Breast epithelium (tissue), 4 donors: ENCODE measurements around the gene ZNF423. TPM values are rescaled to one million over a fixed set of nuclear protein-coding genes. Genes with fewer than 3 reads are reported as not detected.

Experiments
- DNase-seq, 2 donors: peaks; one replicate each; pipeline ENCODE4 v3.0.0-alpha.2; 2019; ENCODE audit warnings: low spot score in 2 of 2
- H3K27ac ChIP-seq, 2 donors: fragments of 200-600 bp; sonication (generic) in 1 of 2; one replicate each; pipeline ENCODE4 v1.5.1; 2016 to 2019; ENCODE audit warnings: mild to moderate bottlenecking in 1 of 2
- H3K27me3 ChIP-seq, 2 donors: fragments of 200-600 bp; sonication (generic) in 1 of 2; one replicate each; pipeline versions ENCODE4 v1.5.1 to v1.6.0; 2017 to 2019; ENCODE audit warnings: control low read depth in 1 of 2, mild to moderate bottlenecking in 1 of 2
- H3K36me3 ChIP-seq: fragments of 200-600 bp; one replicate; pipeline ENCODE4 v1.5.1; 2019
- H3K4me1 ChIP-seq, 2 donors: fragments of 200-600 bp; sonication (generic); one replicate each; pipeline ENCODE4 v1.5.1; 2016 to 2019; ENCODE audit warnings: control low read depth in 1 of 2
- H3K4me3 ChIP-seq, 3 donors: fragments of 200-600 bp; sonication (generic); 1 replicate in 2 of 3; 2 replicates in 1 of 3; pipeline ENCODE4 v1.5.1; 2016 to 2019; ENCODE audit warnings: mild to moderate bottlenecking in 3 of 3, moderate library complexity in 2 of 3
- H3K9me3 ChIP-seq, 2 donors: fragments of 200-600 bp; sonication (generic) in 1 of 2; one replicate each; pipeline ENCODE4 v1.5.1; 2016 to 2019; ENCODE audit warnings: control low read depth in 1 of 2
- POLR2A ChIP-seq: fragments of 450-650 bp; IDR thresholded peaks from one replicate; pipeline ENCODE4 v1.6.1; 2016; ENCODE audit warnings: antibody characterized with exemption, mild to moderate bottlenecking, moderate library complexity
- POLR2AphosphoS5 ChIP-seq, 3 donors: sonication (generic); formaldehyde crosslinking; IDR thresholded peaks; one replicate each; pipeline ENCODE4 v1.6.1; 2017; ENCODE audit warnings: antibody characterized with exemption in 3 of 3
- intact Hi-C: fragments of 100-400 bp; cut with DNase I; formaldehyde crosslinking; loops from one replicate; pipeline ENCODE4 v1.15.1; 2023; ENCODE audit warnings: low total_unique reads
- total RNA-seq, 3 donors: library from RNA; depleted of rRNA; stranded (reverse); fragments of >200 nt; gene quantifications; one replicate each; pipeline ENCODE4 v1.1.0, GENCODE V29; 2016
- TF ChIP-seq, protein P1 (sequence below), 3 donors: fragments of 450-650 bp; IDR thresholded peaks; one replicate each; pipeline ENCODE4 v1.5.1; 2016 to 2017; ENCODE audit warnings: antibody characterized with exemption in 3 of 3, mild to moderate bottlenecking in 3 of 3, moderate library complexity in 3 of 3

Gene ZNF423
- total RNA-seq, 3 donors from 2014 or later = 4.7 to 8.0 (median 5.9) TPM

DNA sequence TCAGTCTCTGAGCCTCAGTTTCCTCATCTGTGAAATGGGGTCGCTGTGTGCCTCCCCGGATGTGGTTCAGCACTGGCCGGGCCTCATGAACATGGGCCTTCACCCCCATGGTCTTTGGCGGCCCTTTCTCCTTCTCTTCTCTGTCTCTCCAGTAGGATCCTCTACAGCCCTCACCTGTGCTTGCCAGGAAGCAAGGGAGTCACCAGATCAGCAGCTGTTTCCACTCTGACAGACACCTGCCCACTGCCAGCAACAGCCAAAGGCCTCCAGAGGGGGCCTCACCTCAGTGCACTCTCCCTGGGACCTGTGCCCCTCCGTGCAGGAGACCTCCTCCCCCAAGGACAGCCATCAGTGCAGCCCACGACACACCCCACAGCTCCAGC, 392.9 kb downstream of the ZNF423 start:
- Histone ChIP-seq H3K4me1 (no peaks in the 10 kb centered on the region), H3K36me3 (no peaks in the 10 kb centered on the region), H3K27ac (no peak overlapping the region), H3K9me3 (no peaks in the 10 kb centered on the region), H3K27me3 (peaks cover 0 to 12% of the 10 kb centered on the region in 2 donors), H3K4me3 (no peak overlapping the region)
- intact Hi-C loops = no loop called here
- TF ChIP-seq, protein P1, sequence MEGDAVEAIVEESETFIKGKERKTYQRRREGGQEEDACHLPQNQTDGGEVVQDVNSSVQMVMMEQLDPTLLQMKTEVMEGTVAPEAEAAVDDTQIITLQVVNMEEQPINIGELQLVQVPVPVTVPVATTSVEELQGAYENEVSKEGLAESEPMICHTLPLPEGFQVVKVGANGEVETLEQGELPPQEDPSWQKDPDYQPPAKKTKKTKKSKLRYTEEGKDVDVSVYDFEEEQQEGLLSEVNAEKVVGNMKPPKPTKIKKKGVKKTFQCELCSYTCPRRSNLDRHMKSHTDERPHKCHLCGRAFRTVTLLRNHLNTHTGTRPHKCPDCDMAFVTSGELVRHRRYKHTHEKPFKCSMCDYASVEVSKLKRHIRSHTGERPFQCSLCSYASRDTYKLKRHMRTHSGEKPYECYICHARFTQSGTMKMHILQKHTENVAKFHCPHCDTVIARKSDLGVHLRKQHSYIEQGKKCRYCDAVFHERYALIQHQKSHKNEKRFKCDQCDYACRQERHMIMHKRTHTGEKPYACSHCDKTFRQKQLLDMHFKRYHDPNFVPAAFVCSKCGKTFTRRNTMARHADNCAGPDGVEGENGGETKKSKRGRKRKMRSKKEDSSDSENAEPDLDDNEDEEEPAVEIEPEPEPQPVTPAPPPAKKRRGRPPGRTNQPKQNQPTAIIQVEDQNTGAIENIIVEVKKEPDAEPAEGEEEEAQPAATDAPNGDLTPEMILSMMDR (IDR thresholded peaks at IDR 0.05) = no peak
- TF ChIP-seq POLR2AphosphoS5 (IDR thresholded peaks at IDR 0.05) = no peak
- TF ChIP-seq POLR2A = no peak
- no peak for DNase-seq

DNA sequence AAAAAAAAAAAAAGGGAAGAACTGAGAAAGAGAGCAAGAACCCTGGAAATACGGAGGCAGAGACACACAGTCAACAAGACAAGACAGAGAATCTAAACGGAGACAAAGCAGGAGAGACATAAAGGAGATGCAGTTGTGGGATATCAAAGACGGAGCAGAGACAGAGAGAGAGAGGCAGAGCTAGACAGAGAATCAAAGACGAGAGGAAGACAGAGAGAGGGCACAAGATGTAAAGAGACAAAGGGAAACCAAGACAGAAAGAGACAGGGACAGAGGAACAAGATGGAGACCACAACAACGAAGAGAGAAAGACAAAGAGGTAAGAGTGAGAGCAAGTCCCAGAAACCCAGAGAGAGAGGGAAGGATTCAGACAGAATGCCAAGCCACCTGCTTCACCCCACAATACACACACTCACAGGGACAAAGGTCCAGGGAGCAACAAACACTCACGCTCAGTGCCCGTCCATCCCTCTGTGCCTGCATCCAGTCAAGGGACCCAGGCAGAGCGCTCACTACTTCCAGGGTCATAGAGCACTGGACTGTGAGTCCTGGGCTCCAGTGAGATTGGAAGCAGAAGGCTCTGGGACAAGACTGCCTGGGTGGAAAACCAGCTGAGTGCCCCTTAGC, 393.4 kb downstream of the ZNF423 start:
- TF ChIP-seq POLR2A (no peak), POLR2AphosphoS5 (IDR thresholded peaks at IDR 0.05) (no peak)
- TF ChIP-seq, protein P1 (IDR thresholded peaks at IDR 0.05) = no peak
- Histone ChIP-seq H3K27ac (no peak overlapping the region), H3K9me3 (no peaks in the 10 kb centered on the region), H3K27me3 (peaks cover 0 to 12% of the 10 kb centered on the region in 2 donors), H3K4me3 (no peak overlapping the region), H3K4me1 (no peaks in the 10 kb centered on the region), H3K36me3 (no peaks in the 10 kb centered on the region)
- intact Hi-C loops = no loop called here
- no peak for DNase-seq

DNA sequence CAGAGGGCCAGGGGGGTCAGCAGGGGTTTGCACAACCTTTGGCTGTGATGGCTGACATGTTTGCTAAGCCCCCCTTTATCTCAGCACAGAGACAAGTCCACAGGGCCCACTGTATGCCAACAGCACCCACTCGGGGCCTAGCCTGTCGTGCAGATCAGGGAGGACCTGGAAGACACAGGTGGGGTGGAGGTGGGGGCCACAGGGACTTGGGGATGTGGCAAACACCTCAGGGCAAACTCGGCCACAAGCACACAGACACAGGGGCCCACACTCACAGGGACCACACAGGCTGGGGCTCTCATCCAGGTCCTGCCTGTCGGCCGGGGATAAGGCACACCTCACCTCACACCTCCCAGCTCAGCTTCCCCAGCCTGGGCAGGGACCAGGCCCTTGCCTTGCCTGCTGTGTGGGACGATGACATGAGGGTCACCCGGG, 394.4 kb downstream of the ZNF423 start:
- Histone ChIP-seq H3K36me3 (no peaks in the 10 kb centered on the region), H3K27me3 (peaks cover 0 to 12% of the 10 kb centered on the region in 2 donors), H3K27ac (no peak overlapping the region), H3K4me1 (no peaks in the 10 kb centered on the region), H3K4me3 (no peak overlapping the region), H3K9me3 (no peaks in the 10 kb centered on the region)
- TF ChIP-seq POLR2AphosphoS5 (IDR thresholded peaks at IDR 0.05) (no peak), POLR2A (no peak)
- TF ChIP-seq, protein P1 (IDR thresholded peaks at IDR 0.05) = no peak
- intact Hi-C loops = no loop called here
- no peak for DNase-seq

DNA sequence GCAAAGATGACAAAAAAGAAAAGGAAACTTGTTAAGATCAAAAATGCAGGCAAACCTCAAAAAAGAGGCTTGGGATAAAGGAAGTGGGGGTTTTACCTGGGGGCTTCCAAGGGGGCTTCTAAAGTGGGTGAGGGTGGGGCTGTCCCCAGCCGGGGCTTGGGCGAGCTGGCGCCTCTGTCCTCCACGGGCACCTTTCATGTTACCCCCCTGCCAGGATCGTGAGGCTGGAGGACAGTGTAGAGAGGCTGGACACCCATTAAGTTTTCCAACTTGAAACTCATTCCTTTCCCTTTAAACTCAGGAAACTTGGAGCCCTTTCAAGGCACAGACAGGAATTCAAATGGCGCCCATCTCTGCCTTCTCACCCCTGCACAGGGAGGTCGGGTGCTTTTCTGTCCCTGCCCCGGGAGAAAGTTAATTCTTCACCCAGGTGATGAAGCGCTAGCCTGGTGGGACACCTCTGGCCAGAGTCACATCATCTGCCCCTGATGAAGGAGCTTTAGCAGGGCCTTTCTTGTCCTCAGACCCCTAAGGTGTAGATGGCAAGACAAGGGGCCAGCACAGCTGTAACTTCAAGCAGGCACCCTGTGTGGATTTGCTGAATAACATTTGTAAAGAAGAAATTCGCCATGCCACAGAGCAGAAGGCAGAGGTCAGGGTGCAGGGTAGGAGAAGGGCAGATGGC, 395.0 kb downstream of the ZNF423 start:
- no peak for DNase-seq
- TF ChIP-seq POLR2A (no peak), POLR2AphosphoS5 (IDR thresholded peaks at IDR 0.05) (no peak)
- TF ChIP-seq, protein P1 (IDR thresholded peaks at IDR 0.05) = no peak
- intact Hi-C loops = no loop called here

DNA sequence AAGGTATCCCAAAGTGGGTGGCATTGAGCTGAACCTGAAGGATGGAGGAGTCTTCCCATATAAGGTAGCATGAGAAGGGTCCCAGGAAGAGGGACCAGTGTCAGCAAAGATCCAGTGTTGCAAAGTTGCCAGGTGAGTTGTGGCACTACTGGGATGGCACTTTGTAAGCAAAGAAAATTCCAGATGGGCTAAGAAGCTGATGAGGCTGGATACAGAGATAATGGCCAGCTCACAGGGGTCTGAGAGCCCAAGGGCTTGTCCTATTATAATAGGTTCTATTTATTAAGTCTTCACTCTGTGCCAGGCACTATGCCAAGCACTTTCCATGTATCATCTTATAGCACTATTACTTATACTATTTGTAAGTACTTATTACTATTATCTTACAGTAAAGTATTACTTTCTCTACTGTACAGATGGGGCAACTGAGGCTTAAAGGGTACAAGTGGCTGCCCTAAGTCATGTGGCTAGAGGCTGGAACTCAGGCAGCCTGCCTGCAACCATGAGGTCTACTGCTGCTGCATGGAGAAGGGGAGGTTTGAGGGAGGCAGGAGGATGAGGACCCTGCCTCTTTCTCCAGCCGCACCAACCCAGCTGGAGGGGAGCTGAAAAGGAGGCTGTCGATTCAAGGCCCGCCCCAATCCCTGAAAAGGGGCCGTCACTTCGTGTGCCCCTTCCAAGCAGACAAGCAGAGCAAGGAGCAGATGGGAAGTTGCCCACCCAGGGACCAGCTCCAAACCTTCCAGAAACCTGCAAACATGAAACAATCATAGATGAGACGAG, 395.8 kb downstream of the ZNF423 start:
- TF ChIP-seq, protein P1 (IDR thresholded peaks at IDR 0.05) = no peak
- no peak for TF ChIP-seq POLR2A
- TF ChIP-seq POLR2AphosphoS5 (IDR thresholded peaks at IDR 0.05) = no peak
- Histone ChIP-seq H3K9me3 (no peaks in the 10 kb centered on the region), H3K4me1 (no peaks in the 10 kb centered on the region), H3K36me3 (no peaks in the 10 kb centered on the region), H3K4me3 (no peak overlapping the region), H3K27ac (no peak overlapping the region), H3K27me3 (peaks cover 0 to 11% of the 10 kb centered on the region in 2 donors)
- intact Hi-C loops = no loop called here
- DNase-seq = no peak

More for the DNA sequence above, 395.0 kb downstream of the ZNF423 start:
- Histone ChIP-seq H3K36me3 (no peaks in the 10 kb centered on the region), H3K4me3 (no peak overlapping the region), H3K27me3 (peaks cover 0 to 12% of the 10 kb centered on the region in 2 donors), H3K9me3 (no peaks in the 10 kb centered on the region), H3K27ac (no peak overlapping the region), H3K4me1 (no peaks in the 10 kb centered on the region)
